Testis (tissue), 3 donors: ENCODE results near the gene RMI1. TPM values are rescaled to one million over a fixed set of nuclear protein-coding genes. Genes with fewer than 3 reads are reported as not detected.
"Not testable (repeated sequence)": the region's sequence is repeated elsewhere in the genome, so short reads cannot be mapped to it uniquely, and the experiment has no call there.

Experiments used
- DNase-seq: peaks from one replicate; pipeline ENCODE4 v3.0.0-alpha.2; 2019
- H3K27ac ChIP-seq, 2 donors: fragments of 200-600 bp; sonication (generic); one replicate each; pipeline ENCODE4 v1.5.1; 2019
- H3K27me3 ChIP-seq: fragments of 200-600 bp; sonication (generic); one replicate; pipeline ENCODE4 v1.5.1; 2019
- H3K36me3 ChIP-seq: fragments of 200-600 bp; sonication (generic); one replicate; pipeline ENCODE4 v1.5.1; 2017; ENCODE audit warnings: low read depth; ENCODE audit errors: missing control alignments
- H3K4me1 ChIP-seq: fragments of 200-600 bp; sonication (generic); one replicate; pipeline ENCODE4 v1.5.1; 2019
- H3K4me3 ChIP-seq, 2 donors: fragments of 200-600 bp; sonication (generic); one replicate each; pipeline ENCODE4 v1.5.1; 2017 to 2019
- H3K9me3 ChIP-seq: fragments of 200-600 bp; sonication (generic); one replicate; pipeline ENCODE4 v1.5.1; 2017
- POLR2A ChIP-seq: fragments of 450-650 bp; IDR thresholded peaks from one replicate; pipeline ENCODE4 v1.6.1; 2017; ENCODE audit warnings: antibody characterized with exemption, mild to moderate bottlenecking, moderate library complexity
- WGBS, 2 donors: methylation state at CpG; one replicate each; pipeline ENCODE4 v1.1.5; 2018; 5-methylcytosine and 5-hydroxymethylcytosine counted together
- intact Hi-C: fragments of 100-400 bp; cut with DNase I; formaldehyde crosslinking; loops from one replicate; pipeline ENCODE4 v1.15.1; 2023; ENCODE audit warnings: low total_unique reads
- polyA plus RNA-seq: library from polyadenylated mRNA; stranded (reverse); fragments of 350-450 nt; fragmentation: Illumina TruSeq; extraction: RNeasy Lipid Tissue Mini Kit (QIAGEN cat#74804); gene quantifications from one replicate; pipeline ENCODE4 v1.2.3, GENCODE V29; 2014; ENCODE audit warnings: low read depth, low replicate concordance; ENCODE audit not compliant: insufficient read depth
- total RNA-seq, 2 donors: library from RNA; depleted of rRNA; stranded (reverse); fragments of >200 nt; gene quantifications; one replicate each; pipeline ENCODE4 v1.2.3, GENCODE V29; 2016
- TF ChIP-seq, protein P1 (sequence below), 3 experiments: fragments of 450-650 bp in 2 of 3; fragments of 200-600 bp in 1 of 3; sonication (generic) in 1 of 3; IDR thresholded peaks; one replicate each; pipeline ENCODE4 v1.5.1; 2016 to 2019; ENCODE audit warnings: antibody characterized with exemption in 3 of 3, mild to moderate bottlenecking in 2 of 3, moderate library complexity in 1 of 3

The RMI1 gene
- total and polyA plus RNA-seq, 3 donors from 2014 or later = 10.7 to 13.9 (median 12.0) TPM

DNA sequence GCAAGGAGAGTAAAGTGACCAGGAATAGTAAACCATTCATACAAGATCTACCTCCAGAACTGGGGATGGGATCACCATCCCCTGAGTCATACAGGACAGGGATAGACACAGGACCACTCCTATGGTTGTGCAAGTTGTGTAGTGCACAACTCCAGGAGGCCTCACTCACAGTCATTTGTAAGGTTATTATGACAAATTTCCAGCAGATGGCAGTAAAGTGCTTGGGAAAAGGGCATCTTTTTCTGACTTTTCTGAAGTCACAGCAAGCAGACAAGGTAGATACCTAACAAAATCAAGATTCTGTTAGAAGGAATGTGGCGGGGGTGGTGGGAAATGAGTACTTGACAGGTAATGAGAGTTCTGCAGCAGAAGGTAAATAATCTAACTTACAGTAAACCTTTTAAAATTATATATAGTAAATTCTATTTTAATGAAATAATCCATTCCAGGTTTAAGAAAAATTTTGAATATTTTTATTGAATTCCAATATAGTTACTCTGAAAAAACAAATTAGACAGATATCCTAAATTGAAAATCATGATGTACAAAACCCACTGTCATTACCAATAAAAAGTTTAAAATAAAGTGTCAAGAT, 42.6 kb upstream of the RMI1 start:
- WGBS, 2 donors = 48 to 71% methylated on average over 1 of the region's 1 CpG

DNA sequence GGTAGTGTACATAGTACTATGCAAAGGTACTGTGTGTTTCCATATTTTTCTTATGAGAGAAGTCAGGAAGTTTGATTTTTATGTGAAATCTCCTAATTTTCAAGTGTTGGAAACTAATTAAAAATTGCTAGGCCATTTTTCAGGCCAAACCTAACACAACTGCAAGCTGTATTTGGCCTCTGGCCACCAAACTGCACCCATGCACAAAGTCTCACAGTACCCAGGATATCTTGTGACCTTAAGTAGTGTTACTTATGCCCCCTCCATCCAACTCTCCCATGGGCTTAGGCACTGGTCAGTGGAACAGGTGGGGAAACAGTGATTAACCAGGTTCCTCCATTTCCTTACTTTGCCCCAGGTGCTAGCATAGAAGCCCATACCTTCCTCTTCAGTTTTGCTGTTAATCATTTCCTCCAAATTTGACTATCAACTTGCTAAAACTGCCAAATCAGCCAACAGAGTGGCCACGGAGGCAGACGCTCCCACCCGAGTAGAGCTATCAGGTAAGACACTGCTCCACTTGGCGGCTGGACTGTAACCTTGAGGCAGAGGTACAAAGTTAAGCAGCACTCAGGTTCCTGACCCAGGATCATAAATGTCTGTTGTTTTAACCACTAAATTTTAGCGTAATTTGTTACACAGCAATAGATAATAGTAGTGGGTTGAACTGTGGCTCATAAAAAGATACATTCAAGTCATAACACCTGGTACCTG, 39.9 kb upstream of the RMI1 start:
- intact Hi-C loops = no loop called here
- H3K4me1 ChIP-seq = peaks cover 4% of the 10 kb centered on the region
- H3K4me3 ChIP-seq = no peak overlapping the region
- H3K27ac ChIP-seq = no peak overlapping the region
- no peaks in the 10 kb centered on the region for H3K36me3 ChIP-seq
- H3K27me3 ChIP-seq = no peaks in the 10 kb centered on the region
- no peaks in the 10 kb centered on the region for H3K9me3 ChIP-seq
- DNase-seq = no peak
- TF ChIP-seq, protein P1, sequence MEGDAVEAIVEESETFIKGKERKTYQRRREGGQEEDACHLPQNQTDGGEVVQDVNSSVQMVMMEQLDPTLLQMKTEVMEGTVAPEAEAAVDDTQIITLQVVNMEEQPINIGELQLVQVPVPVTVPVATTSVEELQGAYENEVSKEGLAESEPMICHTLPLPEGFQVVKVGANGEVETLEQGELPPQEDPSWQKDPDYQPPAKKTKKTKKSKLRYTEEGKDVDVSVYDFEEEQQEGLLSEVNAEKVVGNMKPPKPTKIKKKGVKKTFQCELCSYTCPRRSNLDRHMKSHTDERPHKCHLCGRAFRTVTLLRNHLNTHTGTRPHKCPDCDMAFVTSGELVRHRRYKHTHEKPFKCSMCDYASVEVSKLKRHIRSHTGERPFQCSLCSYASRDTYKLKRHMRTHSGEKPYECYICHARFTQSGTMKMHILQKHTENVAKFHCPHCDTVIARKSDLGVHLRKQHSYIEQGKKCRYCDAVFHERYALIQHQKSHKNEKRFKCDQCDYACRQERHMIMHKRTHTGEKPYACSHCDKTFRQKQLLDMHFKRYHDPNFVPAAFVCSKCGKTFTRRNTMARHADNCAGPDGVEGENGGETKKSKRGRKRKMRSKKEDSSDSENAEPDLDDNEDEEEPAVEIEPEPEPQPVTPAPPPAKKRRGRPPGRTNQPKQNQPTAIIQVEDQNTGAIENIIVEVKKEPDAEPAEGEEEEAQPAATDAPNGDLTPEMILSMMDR (IDR thresholded peaks at IDR 0.05) = no peak
- TF ChIP-seq POLR2A = no peak
- 61 to 77% methylated on average over 5 of the region's 5 CpGs for WGBS, 2 donors

More for the DNA sequence above, 42.6 kb upstream of the RMI1 start:
- no peak overlapping the region for H3K27ac ChIP-seq
- H3K36me3 ChIP-seq = no peaks in the 10 kb centered on the region
- intact Hi-C loops = loop anchor here (5.0 kb wide), 1 partner anchor 324 kb away; no protein-coding TSS in a partner anchor
- no peak for DNase-seq
- no peak overlapping the region for H3K4me3 ChIP-seq
- H3K9me3 ChIP-seq = no peaks in the 10 kb centered on the region
- peaks cover 4% of the 10 kb centered on the region for H3K4me1 ChIP-seq
- no peaks in the 10 kb centered on the region for H3K27me3 ChIP-seq
- TF ChIP-seq, protein P1 (IDR thresholded peaks at IDR 0.05) = peak; percentile 45 to 71 (median 60)
- TF ChIP-seq POLR2A = no peak

- WGBS, 2 donors = 92% methylated on average over 25 of the region's 39 CpGs; no CpG with 5 or more reads in 1 of the 2 donors
- H3K4me1 ChIP-seq, intact Hi-C loops, H3K9me3 ChIP-seq, DNase-seq, H3K27me3 ChIP-seq, H3K27ac ChIP-seq, H3K36me3 ChIP-seq: not testable (repeated sequence)
- H3K4me3 ChIP-seq = peak overlapping the region in 1 of 2 donors; percentile 26
Measured at GRCh38 chr9:83948096-83948495, 32.5 kb upstream of the RMI1 start.

DNA sequence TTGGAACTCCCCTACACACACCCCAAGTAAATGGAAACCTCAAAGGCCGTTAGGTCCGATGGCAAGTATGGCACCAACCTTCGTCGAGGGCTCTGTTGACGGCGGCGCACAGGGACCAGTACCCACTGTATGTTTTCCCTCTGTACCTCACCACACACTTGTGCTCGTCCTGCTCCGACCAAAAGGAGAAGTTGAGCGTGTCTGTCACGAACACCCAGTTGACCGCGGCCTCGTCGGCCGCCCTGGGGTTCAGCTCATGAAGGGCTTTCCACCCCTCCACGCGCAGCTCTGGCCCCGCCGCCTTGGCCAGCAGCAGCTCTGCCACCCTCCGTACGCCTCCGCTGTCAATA, 24.5 kb upstream of the RMI1 start:
- TF ChIP-seq, protein P1 (IDR thresholded peaks at IDR 0.05) = no peak
- no peak for TF ChIP-seq POLR2A
- Histone ChIP-seq H3K27me3 (no peaks in the 10 kb centered on the region), H3K4me3 (peak overlapping the region; percentile 89 to 95), H3K36me3 (no peaks in the 10 kb centered on the region), H3K9me3 (no peaks in the 10 kb centered on the region), H3K4me1 (peaks cover 11% of the 10 kb centered on the region), H3K27ac (peak overlapping the region; percentile 92)
- 3 to 9% methylated on average over 23 of the region's 23 CpGs for WGBS, 2 donors
- peak; percentile 41 for DNase-seq
- intact Hi-C loops = no loop called here

- DNase-seq = peak; percentile 87
- Histone ChIP-seq H3K4me3 (peak overlapping the region; percentile 89 to 95), H3K27ac (peak overlapping the region; percentile 92), H3K4me1 (peaks cover 11% of the 10 kb centered on the region), H3K36me3 (no peaks in the 10 kb centered on the region), H3K9me3 (no peaks in the 10 kb centered on the region), H3K27me3 (no peaks in the 10 kb centered on the region)
- TF ChIP-seq, protein P1 (IDR thresholded peaks at IDR 0.05) = no peak
- 0 to 3% methylated on average over 28 to 57 of the region's 57 CpGs for WGBS, 2 donors
- intact Hi-C loops = no loop called here
Measured at GRCh38 chr9:83956436-83957247, 24.0 kb upstream of the RMI1 start.
